T-cell (primary cell): ENCODE results near the gene CCDC32. TPM values are rescaled to one million over a fixed set of nuclear protein-coding genes. Genes with fewer than 3 reads are reported as not detected.

ENCODE experiments used
- ATAC-seq, 4 experiments: fragments of 200-7000 bp in 3 of 4; fragments of 150-1000 bp in 1 of 4; cut with Tn5 transposase; replicated peaks in 1 of 4; 1 replicate in 3 of 4; 2 replicates in 1 of 4; pipeline ENCODE4 v1.10.0; 2021; ENCODE audit warnings: moderate library complexity in 3 of 4, mild to moderate bottlenecking in 2 of 4, moderate number of reproducible peaks in 1 of 4
- CTCF ChIA-PET, 2 donors: fragments of 300-600 bp; sonication (Branson Sonifier 250); formaldehyde crosslinking; loops; one replicate each; lab custom pipeline; 2022; ENCODE audit warnings: antibody characterized with exemption in 2 of 2; lab: Charles Lee
- POLR2A ChIA-PET, 2 donors: fragments of 300-600 bp; sonication (Branson Sonifier 250); formaldehyde crosslinking; loops; one replicate each; lab custom pipeline; 2022; ENCODE audit warnings: antibody characterized with exemption in 2 of 2; lab: Charles Lee
- DNase-seq, 35 experiments: peaks; one replicate each; pipeline versions ENCODE4 v3.0.0 to v3.0.0-alpha.2; 2013 to 2023
- H3K27ac ChIP-seq: one replicate; pipeline ENCODE4 v1.5.1; 2013; ENCODE audit warnings: low read length
- H3K27me3 ChIP-seq, 2 experiments: replicated peaks in 1 of 2; 1 replicate in 1 of 2; 2 replicates in 1 of 2; pipeline versions ENCODE4 v1.6.1 to v1.7.0; 2013; ENCODE audit warnings: low read length in 1 of 2, mixed read lengths in 1 of 2; ENCODE audit not compliant: control insufficient read depth in 2 of 2, insufficient read depth in 2 of 2; ENCODE audit errors: extremely low read depth in 1 of 2
- H3K36me3 ChIP-seq, 2 donors: 1 replicate in 1 of 2; 2 replicates in 1 of 2; pipeline versions ENCODE4 v1.6.1 to v1.7.0; 2013; ENCODE audit warnings: low read length in 1 of 2; ENCODE audit not compliant: control insufficient read depth in 2 of 2, insufficient read depth in 1 of 2; ENCODE audit errors: extremely low read depth in 1 of 2
- H3K4me1 ChIP-seq, 2 experiments: 1 replicate in 1 of 2; 2 replicates in 1 of 2; pipeline versions ENCODE4 v1.6.1 to v1.7.0; 2013; ENCODE audit warnings: low read length in 2 of 2, mixed read lengths in 1 of 2; ENCODE audit not compliant: insufficient read depth in 2 of 2, control insufficient read depth in 1 of 2; ENCODE audit errors: extremely low read depth in 1 of 2
- H3K4me3 ChIP-seq, 2 donors: 1 replicate in 1 of 2; 2 replicates in 1 of 2; pipeline versions ENCODE4 v1.5.1 to v1.7.0; 2013; ENCODE audit warnings: mild to moderate bottlenecking in 2 of 2, low read length in 1 of 2, moderate library complexity in 1 of 2; ENCODE audit not compliant: control insufficient read depth in 1 of 2; ENCODE audit errors: extremely low read depth in 1 of 2
- H3K9me3 ChIP-seq: 2 replicates; pipeline ENCODE4 v1.7.0; 2013
- H3K27ac Mint-ChIP-seq, 2 donors: one replicate each; pipeline ENCODE4 v1.8.0; 2020 to 2021; ENCODE audit warnings: mild to moderate bottlenecking in 2 of 2, mixed read lengths in 2 of 2
- H3K27me3 Mint-ChIP-seq, 2 donors: one replicate each; pipeline ENCODE4 v1.8.0; 2021 to 2022; ENCODE audit warnings: mixed read lengths in 2 of 2
- H3K36me3 Mint-ChIP-seq: one replicate; pipeline ENCODE4 v1.8.0; 2021; ENCODE audit warnings: mixed read lengths
- H3K4me1 Mint-ChIP-seq, 3 donors: one replicate each; pipeline ENCODE4 v1.8.0; 2020 to 2022; ENCODE audit warnings: mixed read lengths in 3 of 3, mild to moderate bottlenecking in 1 of 3
- H3K4me3 Mint-ChIP-seq, 3 donors: one replicate each; pipeline ENCODE4 v1.8.0; 2020 to 2022; ENCODE audit warnings: mild to moderate bottlenecking in 3 of 3, mixed read lengths in 3 of 3, moderate library complexity in 3 of 3
- H3K9me3 Mint-ChIP-seq, 3 donors: one replicate each; pipeline ENCODE4 v1.8.0; 2020 to 2022; ENCODE audit warnings: mixed read lengths in 3 of 3
- WGBS: methylation state at CpG from one replicate; pipeline ENCODE4 v1.1.5; 2013; ENCODE audit warnings: missing lambda C conversion rate; ENCODE audit not compliant: insufficient coverage; 5-methylcytosine and 5-hydroxymethylcytosine counted together
- total RNA-seq, 35 experiments: library from RNA in 6 of 35; stranded (reverse) in 6 of 35; fragments of 120-200 nt in 1 of 35; gene quantifications; one replicate each; pipeline versions ENCODE4 v1.2.1 to v1.2.4 and lab custom pipeline; 2013 to 2026

The CCDC32 gene
- total RNA-seq, 5 donors from 2014 or later (not counting 1 experiment from before 2014, with no cell fraction given): 19.9 to 31.5 (median 27.2) TPM

GRCh38 chr15:40565333-40566238 is 744 bp upstream of the CCDC32 start:
- ChIA-PET CTCF (interaction anchor here (0.5 to 1.8 kb wide), 12 partner anchors 14 to 332 kb away, joined by 3 to 23 read pairs (median 6); partner anchors contain the start of genes BAHD1 (in 1 of the 2), RAD51 (in 1 of the 2) and VPS18 (in 1 of the 2)), POLR2A (interaction anchor here (0.6 to 1.0 kb wide), 6 partner anchors 24 to 329 kb away, joined by 3 to 8 read pairs (median 6); partner anchors contain the start of genes RAD51 (in 1 of the 2) and VPS18 (in 1 of the 2))
- Mint-ChIP-seq H3K9me3 (no peaks in the 10 kb centered on the region), H3K27me3 (no peaks in the 10 kb centered on the region), H3K4me3 (peak overlapping the region; percentile 88 to 95 (median 94)), H3K4me1 (peaks cover 56 to 67% (median 57%) of the 10 kb centered on the region in 3 donors), H3K36me3 (peaks cover 13% of the 10 kb centered on the region), H3K27ac (peak overlapping the region; percentile 84 to 94)
- 54% methylated on average over 13 of the region's 20 CpGs for whole genome bisulfite sequencing
- H3K27ac ChIP-seq: peak overlapping the region; percentile 63
- peaks cover 0 to 6% of the 10 kb centered on the region in 2 donors for H3K36me3 ChIP-seq
- H3K4me3 ChIP-seq: peak overlapping the region; percentile 79 to 95
- peaks cover 22 to 33% of the 10 kb centered on the region in 2 experiments for H3K4me1 ChIP-seq
- peaks cover 0 to 7% of the 10 kb centered on the region in 2 experiments for H3K27me3 ChIP-seq
- no peaks in the 10 kb centered on the region for H3K9me3 ChIP-seq
- ATAC-seq (no peak), DNase-seq (no peak)

- Histone ChIP-seq H3K9me3 (no peaks in the 10 kb centered on the region), H3K4me3 (no peak overlapping the region), H3K36me3 (peaks cover 0 to 6% of the 10 kb centered on the region in 2 donors), H3K27ac (no peak overlapping the region), H3K4me1 (peaks cover 11 to 25% of the 10 kb centered on the region in 2 experiments), H3K27me3 (peaks cover 0 to 7% of the 10 kb centered on the region in 2 experiments)
- Mint-ChIP-seq H3K4me1 (peaks cover 61 to 69% (median 62%) of the 10 kb centered on the region in 3 donors), H3K4me3 (peak overlapping the region; percentile 88 to 95 (median 94)), H3K9me3 (no peaks in the 10 kb centered on the region), H3K27me3 (no peaks in the 10 kb centered on the region), H3K36me3 (peaks cover 29% of the 10 kb centered on the region), H3K27ac (peak overlapping the region in 1 of 2 donors; percentile 39)
- ChIA-PET CTCF (no interaction called here), POLR2A (interaction anchor here in 1 of 2 donors (0.7 kb wide), 2 partner anchors 27 to 222 kb away, joined by 3 to 7 read pairs; no protein-coding TSS in a partner anchor)
- ATAC-seq (no peak), DNase-seq (no peak)
Measured at GRCh38 chr15:40563426-40563825, 1.4 kb downstream of the CCDC32 start.

GRCh38 chr15:40562691-40563090 is 2.2 kb downstream of the CCDC32 start:
- Histone ChIP-seq H3K4me1 (peaks cover 11 to 25% of the 10 kb centered on the region in 2 experiments), H3K4me3 (no peak overlapping the region), H3K27me3 (peaks cover 0 to 7% of the 10 kb centered on the region in 2 experiments), H3K36me3 (peaks cover 0 to 6% of the 10 kb centered on the region in 2 donors), H3K9me3 (no peaks in the 10 kb centered on the region), H3K27ac (no peak overlapping the region)
- no peak for DNase-seq
- H3K36me3 Mint-ChIP-seq: peaks cover 33% of the 10 kb centered on the region
- CTCF ChIA-PET: no interaction called here
- no peak overlapping the region for H3K27ac Mint-ChIP-seq
- ATAC-seq: no peak
- H3K27me3 Mint-ChIP-seq: no peaks in the 10 kb centered on the region
- H3K9me3 Mint-ChIP-seq: no peaks in the 10 kb centered on the region
- WGBS: 100% methylated on average over 2 of the region's 2 CpGs
- POLR2A ChIA-PET: no interaction called here
- H3K4me1 Mint-ChIP-seq: peaks cover 62 to 74% (median 67%) of the 10 kb centered on the region in 3 donors
- H3K4me3 Mint-ChIP-seq: peak overlapping the region in 2 of 3 donors; percentile 13 to 39

GRCh38 chr15:40558952-40559742 is 5.7 kb downstream of the CCDC32 start:
- CTCF ChIA-PET: no interaction called here

GRCh38 chr15:40555876-40556275 is 9.0 kb downstream of the CCDC32 start:
- H3K4me1 ChIP-seq: no peaks in the 10 kb centered on the region
- no peak overlapping the region for H3K4me3 ChIP-seq
- no peak overlapping the region for H3K27ac ChIP-seq
- Mint-ChIP-seq H3K36me3 (peaks cover 70% of the 10 kb centered on the region), H3K4me3 (no peak overlapping the region), H3K4me1 (peaks cover 26 to 38% (median 30%) of the 10 kb centered on the region in 3 donors), H3K9me3 (no peaks in the 10 kb centered on the region), H3K27me3 (no peaks in the 10 kb centered on the region), H3K27ac (no peak overlapping the region)
- H3K36me3 ChIP-seq: peaks cover 0 to 46% of the 10 kb centered on the region in 2 donors
- H3K9me3 ChIP-seq: no peaks in the 10 kb centered on the region
- CTCF ChIA-PET: no interaction called here
- no peak for DNase-seq
- H3K27me3 ChIP-seq: no peaks in the 10 kb centered on the region
- POLR2A ChIA-PET: no interaction called here
- 100% methylated on average over 2 of the region's 2 CpGs for WGBS
- no peak for ATAC-seq

More at GRCh38 chr15:40558952-40559742, 5.7 kb downstream of the CCDC32 start:
- Mint-ChIP-seq H3K9me3 (no peaks in the 10 kb centered on the region), H3K36me3 (peaks cover 64% of the 10 kb centered on the region), H3K27me3 (no peaks in the 10 kb centered on the region), H3K4me3 (no peak overlapping the region), H3K4me1 (peaks cover 52 to 65% (median 53%) of the 10 kb centered on the region in 3 donors), H3K27ac (peak overlapping the region; percentile 25 to 56)
- Histone ChIP-seq H3K4me3 (no peak overlapping the region), H3K9me3 (no peaks in the 10 kb centered on the region), H3K36me3 (peaks cover 0 to 33% of the 10 kb centered on the region in 2 donors), H3K4me1 (peaks cover 2 to 14% of the 10 kb centered on the region in 2 experiments), H3K27ac (no peak overlapping the region), H3K27me3 (no peaks in the 10 kb centered on the region)
- POLR2A ChIA-PET: interaction anchor here in 1 of 2 donors (0.6 kb wide), 1 partner anchor 279 kb away, joined by 4 read pairs; no protein-coding TSS in a partner anchor
- 97% methylated on average over 5 of the region's 6 CpGs for WGBS
- DNase-seq: no peak
- ATAC-seq: no peak

- DNase-seq (no peak), ATAC-seq (no peak)
- Mint-ChIP-seq H3K27ac (no peak overlapping the region), H3K36me3 (peaks cover 64% of the 10 kb centered on the region), H3K27me3 (no peaks in the 10 kb centered on the region), H3K4me3 (no peak overlapping the region), H3K9me3 (no peaks in the 10 kb centered on the region), H3K4me1 (peaks cover 11 to 29% (median 13%) of the 10 kb centered on the region in 3 donors)
- H3K27me3 ChIP-seq: no peaks in the 10 kb centered on the region
- ChIA-PET POLR2A (no interaction called here), CTCF (no interaction called here)
- H3K9me3 ChIP-seq: no peaks in the 10 kb centered on the region
- H3K27ac ChIP-seq: no peak overlapping the region
- H3K4me1 ChIP-seq: no peaks in the 10 kb centered on the region
- peaks cover 4 to 54% of the 10 kb centered on the region in 2 donors for H3K36me3 ChIP-seq
- 100% methylated on average over 1 of the region's 4 CpGs for WGBS
- no peak overlapping the region for H3K4me3 ChIP-seq
Measured at GRCh38 chr15:40554161-40554525, 10.7 kb downstream of the CCDC32 start.
